WTC11 (cell line): ENCODE results near the gene RGS6.

ENCODE experiments used
- JUN ChIP-seq: sonication (generic); formaldehyde crosslinking; IDR thresholded peaks from 2 replicates; pipeline ENCODE4 v1.8.0; 2023; ENCODE audit warnings: mild to moderate bottlenecking, missing genetic modification reagents
- ZNF121 ChIP-seq: sonication (generic); formaldehyde crosslinking; IDR thresholded peaks from 2 replicates; pipeline ENCODE4 v1.8.0; 2023; ENCODE audit warnings: missing genetic modification reagents
- TF ChIP-seq, protein P1 (sequence below): fragments of 200-600 bp; IDR thresholded peaks from 2 replicates; pipeline ENCODE4 v1.8.0; 2022; ENCODE audit warnings: antibody characterized with exemption

DNA sequence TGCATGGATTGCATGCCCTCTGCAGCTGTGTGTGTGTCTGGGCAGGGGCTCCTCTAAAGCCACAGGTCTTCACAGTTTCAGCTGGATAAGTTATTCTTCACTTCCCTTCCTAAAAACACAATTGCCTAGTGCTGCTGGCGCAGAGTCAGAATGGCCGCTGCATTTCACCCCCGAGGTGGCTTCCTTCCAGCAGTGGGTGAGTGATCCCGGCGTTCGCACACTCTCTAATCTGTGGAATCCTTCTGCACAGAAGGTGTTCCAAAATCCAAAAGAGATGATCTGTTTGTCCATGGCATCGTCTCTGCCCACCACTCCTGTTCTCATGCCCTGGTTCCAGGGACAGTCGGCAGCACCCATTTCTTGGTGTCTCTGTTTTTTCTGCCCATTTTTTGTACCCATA, 620.9 kb downstream of the RGS6 start:
- no peak for TF ChIP-seq JUN (CRISPR knock-in tag)
- TF ChIP-seq, protein P1, sequence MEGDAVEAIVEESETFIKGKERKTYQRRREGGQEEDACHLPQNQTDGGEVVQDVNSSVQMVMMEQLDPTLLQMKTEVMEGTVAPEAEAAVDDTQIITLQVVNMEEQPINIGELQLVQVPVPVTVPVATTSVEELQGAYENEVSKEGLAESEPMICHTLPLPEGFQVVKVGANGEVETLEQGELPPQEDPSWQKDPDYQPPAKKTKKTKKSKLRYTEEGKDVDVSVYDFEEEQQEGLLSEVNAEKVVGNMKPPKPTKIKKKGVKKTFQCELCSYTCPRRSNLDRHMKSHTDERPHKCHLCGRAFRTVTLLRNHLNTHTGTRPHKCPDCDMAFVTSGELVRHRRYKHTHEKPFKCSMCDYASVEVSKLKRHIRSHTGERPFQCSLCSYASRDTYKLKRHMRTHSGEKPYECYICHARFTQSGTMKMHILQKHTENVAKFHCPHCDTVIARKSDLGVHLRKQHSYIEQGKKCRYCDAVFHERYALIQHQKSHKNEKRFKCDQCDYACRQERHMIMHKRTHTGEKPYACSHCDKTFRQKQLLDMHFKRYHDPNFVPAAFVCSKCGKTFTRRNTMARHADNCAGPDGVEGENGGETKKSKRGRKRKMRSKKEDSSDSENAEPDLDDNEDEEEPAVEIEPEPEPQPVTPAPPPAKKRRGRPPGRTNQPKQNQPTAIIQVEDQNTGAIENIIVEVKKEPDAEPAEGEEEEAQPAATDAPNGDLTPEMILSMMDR = no peak
- no peak for TF ChIP-seq ZNF121
